Neural cell (in vitro differentiated cells): Measurements from ENCODE around the gene STAC2. TPM values are rescaled to one million over a fixed set of nuclear protein-coding genes. Genes with fewer than 3 reads are reported as not detected.

ENCODE experiments used
- H2AFZ ChIP-seq: fragments of 200-600, 300-800 bp; sonication (generic), shearing (Covaris generic); 2 replicates; pipeline ENCODE4 v1.6.0; 2014; ENCODE audit warnings: low read depth, mild to moderate bottlenecking, antibody characterized with exemption, low read length, moderate library complexity
- H3F3A ChIP-seq: fragments of 200-600 bp; shearing (Covaris generic); 2 replicates; pipeline ENCODE4 v1.6.1; 2016; ENCODE audit warnings: mild to moderate bottlenecking, moderate library complexity, mixed read lengths, antibody characterized with exemption, low read length; ENCODE audit not compliant: insufficient read depth, poor library complexity, severe bottlenecking
- H3K27ac ChIP-seq: fragments of 200-600, 300-800 bp; sonication (generic), shearing (Covaris generic); 2 replicates; pipeline ENCODE4 v1.5.1; 2014; ENCODE audit warnings: mild to moderate bottlenecking, low read length, moderate library complexity
- H3K27me3 ChIP-seq: fragments of 300-800, 200-600 bp; sonication (generic), shearing (Covaris generic); 2 replicates; pipeline ENCODE4 v1.6.0; 2014; ENCODE audit warnings: mild to moderate bottlenecking, low read depth, low read length, moderate library complexity; ENCODE audit not compliant: insufficient read depth
- H3K36me3 ChIP-seq: fragments of 300-800, 200-600 bp; sonication (generic), shearing (Covaris generic); 2 replicates; pipeline ENCODE4 v1.5.1; 2014; ENCODE audit warnings: mild to moderate bottlenecking, antibody characterized with exemption, low read length, moderate library complexity; ENCODE audit not compliant: insufficient read depth
- H3K4me2 ChIP-seq: fragments of 300-800, 200-600 bp; sonication (generic), shearing (Covaris generic); 2 replicates; pipeline ENCODE4 v1.6.0; 2014; ENCODE audit warnings: mild to moderate bottlenecking, low read length
- H3K4me3 ChIP-seq: fragments of 300-800, 200-600 bp; sonication (generic), shearing (Covaris generic); 2 replicates; pipeline ENCODE4 v1.5.1; 2014; ENCODE audit warnings: mild to moderate bottlenecking, low read length, moderate library complexity
- H3K79me2 ChIP-seq: fragments of 200-600 bp; shearing (Covaris generic); replicated peaks from 2 replicates; pipeline ENCODE4 v1.6.0; 2014; ENCODE audit warnings: mild to moderate bottlenecking, low read length, moderate library complexity; ENCODE audit not compliant: insufficient read depth
- H3K9ac ChIP-seq: fragments of 300-800, 200-600 bp; sonication (generic), shearing (Covaris generic); 2 replicates; pipeline ENCODE4 v1.6.1; 2016; ENCODE audit warnings: mild to moderate bottlenecking, low read length, mixed read lengths
- H3K9me2 ChIP-seq: fragments of 200-600 bp; shearing (Covaris generic); 2 replicates; pipeline ENCODE4 v1.6.1; 2016; ENCODE audit warnings: mild to moderate bottlenecking, low read length, mixed read lengths; ENCODE audit not compliant: insufficient read depth
- H3K9me3 ChIP-seq: fragments of 200-600, 300-800 bp; sonication (generic), shearing (Covaris generic); 2 replicates; pipeline ENCODE4 v1.6.1; 2016; ENCODE audit warnings: mild to moderate bottlenecking, mixed run types, low read length, moderate library complexity, mixed read lengths
- H4K20me1 ChIP-seq: fragments of 200-600 bp; shearing (Covaris generic); 2 replicates; pipeline ENCODE4 v1.6.1; 2016; ENCODE audit warnings: mild to moderate bottlenecking, mixed run types; ENCODE audit not compliant: insufficient read depth
- EP300 ChIP-seq: fragments of 450-650 bp; conservative IDR thresholded peaks from 2 replicates; pipeline ENCODE4 v1.6.1; 2014; ENCODE audit warnings: antibody characterized with exemption, mild to moderate bottlenecking, moderate library complexity; ENCODE audit not compliant: poor library complexity, severe bottlenecking
- EZH2 ChIP-seq: fragments of 200-600, 300-800 bp; shearing (Covaris generic), sonication (generic); IDR thresholded peaks from 2 replicates; pipeline ENCODE4 v1.6.1; 2014; ENCODE audit warnings: antibody characterized with exemption, low read length, borderline replicate concordance, mild to moderate bottlenecking; ENCODE audit not compliant: insufficient read depth, poor library complexity, severe bottlenecking
- MXI1 ChIP-seq: fragments of 450-650 bp; conservative IDR thresholded peaks from 2 replicates; pipeline ENCODE4 v1.6.1; 2014; ENCODE audit warnings: antibody characterized with exemption, mild to moderate bottlenecking; ENCODE audit not compliant: poor library complexity, severe bottlenecking
- POLR2AphosphoS5 ChIP-seq: IDR thresholded peaks from 2 replicates; pipeline ENCODE4 v1.6.1; 2012
- RAD21 ChIP-seq: fragments of 450-650 bp; conservative IDR thresholded peaks from 2 replicates; pipeline ENCODE4 v1.6.1; 2014; ENCODE audit warnings: antibody characterized with exemption, mild to moderate bottlenecking, moderate library complexity
- SMC3 ChIP-seq: fragments of 450-650 bp; conservative IDR thresholded peaks from 2 replicates; pipeline ENCODE4 v1.6.1; 2014; ENCODE audit warnings: antibody characterized with exemption, mild to moderate bottlenecking, moderate library complexity; ENCODE audit not compliant: poor library complexity
- TAF1 ChIP-seq: IDR thresholded peaks from 2 replicates; pipeline ENCODE4 v1.6.1; 2012; ENCODE audit warnings: low read depth
- polyA plus RNA-seq: library from polyadenylated mRNA; depleted of rRNA; stranded (reverse); fragments of >200 nt; gene quantifications from 2 replicates; pipeline ENCODE4 v1.2.3, GENCODE V29; 2014
- TF ChIP-seq, protein P1 (sequence below): fragments of 450-650 bp; IDR thresholded peaks from 2 replicates; pipeline ENCODE4 v1.5.1; 2014; ENCODE audit warnings: antibody characterized with exemption, mild to moderate bottlenecking, moderate library complexity; ENCODE audit not compliant: poor library complexity, severe bottlenecking
- TF ChIP-seq, protein P2 (sequence below): IDR thresholded peaks from 2 replicates; pipeline ENCODE4 v1.6.1; 2012; ENCODE audit warnings: borderline replicate concordance

The STAC2 gene
- polyA plus RNA-seq, 1 donor from 2014 or later = not detected

DNA sequence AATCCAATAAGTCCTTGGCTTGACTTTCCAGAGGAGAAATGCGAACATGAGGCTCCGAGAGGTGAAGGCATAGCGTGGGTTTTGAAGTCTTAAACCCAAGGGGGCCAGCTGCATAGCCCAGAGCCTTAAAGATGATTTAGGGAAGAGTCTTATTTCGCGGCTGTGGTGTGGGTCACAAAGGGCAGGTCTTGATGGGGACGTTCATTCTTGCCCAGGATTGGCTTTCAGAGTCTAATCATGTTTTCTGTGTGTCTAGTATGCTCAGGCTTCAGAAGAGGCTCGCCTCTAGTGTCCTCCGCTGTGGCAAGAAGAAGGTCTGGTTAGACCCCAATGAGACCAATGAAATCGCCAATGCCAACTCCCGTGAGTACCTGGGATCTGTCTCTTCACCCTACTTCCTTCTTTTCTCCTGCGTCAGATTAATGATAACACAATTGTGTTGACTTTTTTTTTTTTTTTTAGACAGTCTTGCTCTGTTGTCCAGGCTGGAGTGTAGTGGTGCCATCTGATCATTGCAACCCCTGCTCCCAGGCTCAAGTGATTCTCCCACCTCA, 24.7 kb downstream of the STAC2 start:
- Histone ChIP-seq H3K4me2 (peak overlapping the region; percentile 66), H2AFZ (no peak overlapping the region), H3K4me3 (peak overlapping the region; percentile 85), H3K27me3 (no peaks in the 10 kb centered on the region), H3K79me2 (peaks cover 29% of the 10 kb centered on the region), H3K36me3 (no peaks in the 10 kb centered on the region), H3K27ac (peak overlapping the region; percentile 86), H4K20me1 (no peaks in the 10 kb centered on the region), H3K9me3 (no peaks in the 10 kb centered on the region), H3F3A (no peaks in the 10 kb centered on the region), H3K9me2 (no peaks in the 10 kb centered on the region), H3K9ac (peak overlapping the region; percentile 92)
- TF ChIP-seq, protein P1, sequence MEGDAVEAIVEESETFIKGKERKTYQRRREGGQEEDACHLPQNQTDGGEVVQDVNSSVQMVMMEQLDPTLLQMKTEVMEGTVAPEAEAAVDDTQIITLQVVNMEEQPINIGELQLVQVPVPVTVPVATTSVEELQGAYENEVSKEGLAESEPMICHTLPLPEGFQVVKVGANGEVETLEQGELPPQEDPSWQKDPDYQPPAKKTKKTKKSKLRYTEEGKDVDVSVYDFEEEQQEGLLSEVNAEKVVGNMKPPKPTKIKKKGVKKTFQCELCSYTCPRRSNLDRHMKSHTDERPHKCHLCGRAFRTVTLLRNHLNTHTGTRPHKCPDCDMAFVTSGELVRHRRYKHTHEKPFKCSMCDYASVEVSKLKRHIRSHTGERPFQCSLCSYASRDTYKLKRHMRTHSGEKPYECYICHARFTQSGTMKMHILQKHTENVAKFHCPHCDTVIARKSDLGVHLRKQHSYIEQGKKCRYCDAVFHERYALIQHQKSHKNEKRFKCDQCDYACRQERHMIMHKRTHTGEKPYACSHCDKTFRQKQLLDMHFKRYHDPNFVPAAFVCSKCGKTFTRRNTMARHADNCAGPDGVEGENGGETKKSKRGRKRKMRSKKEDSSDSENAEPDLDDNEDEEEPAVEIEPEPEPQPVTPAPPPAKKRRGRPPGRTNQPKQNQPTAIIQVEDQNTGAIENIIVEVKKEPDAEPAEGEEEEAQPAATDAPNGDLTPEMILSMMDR = no peak
- TF ChIP-seq SMC3 (no peak), RAD21 (no peak), EP300 (no peak), MXI1 (no peak), EZH2 (no peak), TAF1 (no peak), POLR2AphosphoS5 (no peak)
- TF ChIP-seq, protein P2, sequence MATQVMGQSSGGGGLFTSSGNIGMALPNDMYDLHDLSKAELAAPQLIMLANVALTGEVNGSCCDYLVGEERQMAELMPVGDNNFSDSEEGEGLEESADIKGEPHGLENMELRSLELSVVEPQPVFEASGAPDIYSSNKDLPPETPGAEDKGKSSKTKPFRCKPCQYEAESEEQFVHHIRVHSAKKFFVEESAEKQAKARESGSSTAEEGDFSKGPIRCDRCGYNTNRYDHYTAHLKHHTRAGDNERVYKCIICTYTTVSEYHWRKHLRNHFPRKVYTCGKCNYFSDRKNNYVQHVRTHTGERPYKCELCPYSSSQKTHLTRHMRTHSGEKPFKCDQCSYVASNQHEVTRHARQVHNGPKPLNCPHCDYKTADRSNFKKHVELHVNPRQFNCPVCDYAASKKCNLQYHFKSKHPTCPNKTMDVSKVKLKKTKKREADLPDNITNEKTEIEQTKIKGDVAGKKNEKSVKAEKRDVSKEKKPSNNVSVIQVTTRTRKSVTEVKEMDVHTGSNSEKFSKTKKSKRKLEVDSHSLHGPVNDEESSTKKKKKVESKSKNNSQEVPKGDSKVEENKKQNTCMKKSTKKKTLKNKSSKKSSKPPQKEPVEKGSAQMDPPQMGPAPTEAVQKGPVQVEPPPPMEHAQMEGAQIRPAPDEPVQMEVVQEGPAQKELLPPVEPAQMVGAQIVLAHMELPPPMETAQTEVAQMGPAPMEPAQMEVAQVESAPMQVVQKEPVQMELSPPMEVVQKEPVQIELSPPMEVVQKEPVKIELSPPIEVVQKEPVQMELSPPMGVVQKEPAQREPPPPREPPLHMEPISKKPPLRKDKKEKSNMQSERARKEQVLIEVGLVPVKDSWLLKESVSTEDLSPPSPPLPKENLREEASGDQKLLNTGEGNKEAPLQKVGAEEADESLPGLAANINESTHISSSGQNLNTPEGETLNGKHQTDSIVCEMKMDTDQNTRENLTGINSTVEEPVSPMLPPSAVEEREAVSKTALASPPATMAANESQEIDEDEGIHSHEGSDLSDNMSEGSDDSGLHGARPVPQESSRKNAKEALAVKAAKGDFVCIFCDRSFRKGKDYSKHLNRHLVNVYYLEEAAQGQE = no peak

DNA sequence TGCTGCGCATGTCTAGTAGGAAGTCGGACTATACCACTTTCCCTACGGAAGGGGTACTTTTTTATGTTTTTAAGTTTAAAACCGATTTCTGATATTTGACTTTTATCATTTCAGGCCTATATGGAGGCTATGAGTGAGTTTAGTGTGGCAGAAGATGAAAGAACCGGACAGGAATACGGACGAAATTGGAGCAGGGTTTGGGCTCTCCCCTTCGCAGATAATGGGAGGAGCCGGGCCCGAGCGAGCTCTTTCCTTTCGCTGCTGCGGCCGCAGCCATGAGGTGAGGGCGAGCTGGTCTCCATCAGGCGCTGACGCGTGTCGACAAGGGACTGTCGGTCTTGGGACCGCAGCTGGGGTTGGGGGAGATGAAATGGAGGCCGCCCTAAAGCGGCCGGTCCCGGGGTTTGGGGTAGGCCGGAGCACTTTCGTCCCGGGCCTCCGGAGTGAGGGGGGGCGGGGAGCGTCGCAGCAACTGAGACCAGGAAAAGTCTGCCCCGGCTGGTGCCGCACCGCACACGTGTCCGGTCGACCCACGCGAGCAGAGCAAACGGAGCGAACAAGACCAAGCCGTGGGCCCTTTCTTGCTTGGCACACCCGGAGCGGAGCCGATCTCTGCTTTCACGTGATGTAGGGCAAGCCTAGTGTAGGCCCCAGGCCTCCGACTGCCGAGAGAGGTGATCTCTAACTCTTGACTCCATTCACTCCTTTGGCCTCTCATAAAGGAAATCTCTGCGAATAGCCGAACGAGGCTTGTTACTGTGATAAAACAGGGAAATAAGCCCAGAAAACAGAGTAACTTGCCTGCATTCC, 25.5 kb downstream of the STAC2 start, which contains the start of gene RPL19:
TSS of gene RPL19 (plus strand) at position 214 of the 810 bp plus-strand sequence. CDS start at position 276, 62 bp downstream.
- Histone ChIP-seq H3K4me2 (peak within 1 kb of the TSS; percentile 66), H3K27me3 (no peaks in the 10 kb centered on the region), H3K27ac (peak within 1 kb of the TSS; percentile 86), H3K79me2 (peaks cover 37% of the 10 kb centered on the region), H3K9me2 (no peaks in the 10 kb centered on the region), H2AFZ (peak within 1 kb of the TSS; percentile 60), H4K20me1 (no peaks in the 10 kb centered on the region), H3K9me3 (no peaks in the 10 kb centered on the region), H3F3A (no peaks in the 10 kb centered on the region), H3K9ac (peak within 1 kb of the TSS; percentile 92), H3K4me3 (peak within 1 kb of the TSS; percentile 85), H3K36me3 (no peaks in the 10 kb centered on the region)
- TF ChIP-seq, protein P1 = no peak
- TF ChIP-seq SMC3 = peak; percentile 19
- TF ChIP-seq, protein P2 = peak; percentile 40
- TF ChIP-seq MXI1 = peak; percentile 96
- TF ChIP-seq POLR2AphosphoS5 = peak; percentile 82
- TF ChIP-seq TAF1 = peak; percentile 76
- TF ChIP-seq EZH2 = no peak
- TF ChIP-seq RAD21 = peak; percentile 15
- TF ChIP-seq EP300 = peak; percentile 28
